Measurements from ENCODE around the gene CTDSP2.

GRCh38 chr12:57781801-57782200, 64.7 kb downstream of the CTDSP2 start:
- TF ChIP-seq ZBTB7A (IDR thresholded peaks at IDR 0.05; ENCODE audit: low read depth) (no peak), EP300 (IDR thresholded peaks at IDR 0.05; ENCODE audit: borderline replicate concordance) (no peak), TEAD4 (IDR thresholded peaks at IDR 0.05) (no peak), RAD21 (IDR thresholded peaks at IDR 0.05; ENCODE audit: low read depth) (no peak), CEBPB (IDR thresholded peaks at IDR 0.05) (no peak), NFIC (IDR thresholded peaks at IDR 0.05) (no peak), YY1 (IDR thresholded peaks at IDR 0.05; ENCODE audit: low read depth) (no peak), TAF1 (IDR thresholded peaks at IDR 0.05; ENCODE audit: low read depth) (no peak), EGR1 (IDR thresholded peaks at IDR 0.05) (no peak), MAX (IDR thresholded peaks at IDR 0.05) (no peak), CREB1 (IDR thresholded peaks at IDR 0.05; ENCODE audit: low read depth) (no peak)
- TF ChIP-seq, protein P1, sequence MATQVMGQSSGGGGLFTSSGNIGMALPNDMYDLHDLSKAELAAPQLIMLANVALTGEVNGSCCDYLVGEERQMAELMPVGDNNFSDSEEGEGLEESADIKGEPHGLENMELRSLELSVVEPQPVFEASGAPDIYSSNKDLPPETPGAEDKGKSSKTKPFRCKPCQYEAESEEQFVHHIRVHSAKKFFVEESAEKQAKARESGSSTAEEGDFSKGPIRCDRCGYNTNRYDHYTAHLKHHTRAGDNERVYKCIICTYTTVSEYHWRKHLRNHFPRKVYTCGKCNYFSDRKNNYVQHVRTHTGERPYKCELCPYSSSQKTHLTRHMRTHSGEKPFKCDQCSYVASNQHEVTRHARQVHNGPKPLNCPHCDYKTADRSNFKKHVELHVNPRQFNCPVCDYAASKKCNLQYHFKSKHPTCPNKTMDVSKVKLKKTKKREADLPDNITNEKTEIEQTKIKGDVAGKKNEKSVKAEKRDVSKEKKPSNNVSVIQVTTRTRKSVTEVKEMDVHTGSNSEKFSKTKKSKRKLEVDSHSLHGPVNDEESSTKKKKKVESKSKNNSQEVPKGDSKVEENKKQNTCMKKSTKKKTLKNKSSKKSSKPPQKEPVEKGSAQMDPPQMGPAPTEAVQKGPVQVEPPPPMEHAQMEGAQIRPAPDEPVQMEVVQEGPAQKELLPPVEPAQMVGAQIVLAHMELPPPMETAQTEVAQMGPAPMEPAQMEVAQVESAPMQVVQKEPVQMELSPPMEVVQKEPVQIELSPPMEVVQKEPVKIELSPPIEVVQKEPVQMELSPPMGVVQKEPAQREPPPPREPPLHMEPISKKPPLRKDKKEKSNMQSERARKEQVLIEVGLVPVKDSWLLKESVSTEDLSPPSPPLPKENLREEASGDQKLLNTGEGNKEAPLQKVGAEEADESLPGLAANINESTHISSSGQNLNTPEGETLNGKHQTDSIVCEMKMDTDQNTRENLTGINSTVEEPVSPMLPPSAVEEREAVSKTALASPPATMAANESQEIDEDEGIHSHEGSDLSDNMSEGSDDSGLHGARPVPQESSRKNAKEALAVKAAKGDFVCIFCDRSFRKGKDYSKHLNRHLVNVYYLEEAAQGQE (IDR thresholded peaks at IDR 0.05; ENCODE audit: low read depth) = no peak

Data from Ishikawa (cell line).